Measurements from ENCODE around the gene TLR1. TPM values are rescaled to one million over a fixed set of nuclear protein-coding genes. Genes with fewer than 3 reads are reported as not detected.

The TLR1 gene
- total RNA-seq, 3 donors from 2014 or later = 13.1 to 39.7 (median 18.7) TPM

GRCh38 chr4:38837334-38837733 lies 32.7 kb upstream of the TLR1 start:
- Histone ChIP-seq H3K9me3 (peaks cover 0 to 10% of the 10 kb centered on the region in 2 donors), H3K4me1 (no peaks in the 10 kb centered on the region), H3K27ac (no peak overlapping the region), H3K36me3 (no peaks in the 10 kb centered on the region), H3K27me3 (no peaks in the 10 kb centered on the region), H3K4me3 (no peak overlapping the region)
- TF ChIP-seq POLR2A (IDR thresholded peaks at IDR 0.05) (no peak), CTCF (IDR thresholded peaks at IDR 0.05) (no peak), POLR2AphosphoS5 (IDR thresholded peaks at IDR 0.05) (no peak)
- intact Hi-C loops (cut with DNase I; ENCODE audit: low total_unique reads) = no loop called here
- DNase-seq (ENCODE audit: low spot score in 2 of 2) = no peak

GRCh38 chr4:38834570-38834969 lies 30.0 kb upstream of the TLR1 start:
- H3K27me3 ChIP-seq = no peaks in the 10 kb centered on the region
- H3K27ac ChIP-seq = no peak overlapping the region
- peaks cover 0 to 10% of the 10 kb centered on the region in 2 donors for H3K9me3 ChIP-seq
- no peaks in the 10 kb centered on the region for H3K36me3 ChIP-seq
- TF ChIP-seq POLR2AphosphoS5 (IDR thresholded peaks at IDR 0.05) (no peak), POLR2A (IDR thresholded peaks at IDR 0.05) (no peak), CTCF (IDR thresholded peaks at IDR 0.05) (no peak)
- H3K4me1 ChIP-seq = no peaks in the 10 kb centered on the region
- H3K4me3 ChIP-seq = no peak overlapping the region
- intact Hi-C loops (cut with DNase I; ENCODE audit: low total_unique reads) = no loop called here
- no peak for DNase-seq (ENCODE audit: low spot score in 2 of 2)

GRCh38 chr4:38832624-38833528 lies 28.3 kb upstream of the TLR1 start:
- TF ChIP-seq CTCF (IDR thresholded peaks at IDR 0.05) = no peak
- TF ChIP-seq POLR2A (IDR thresholded peaks at IDR 0.05) = no peak
- TF ChIP-seq POLR2AphosphoS5 (IDR thresholded peaks at IDR 0.05) = no peak
- H3K36me3 ChIP-seq = no peaks in the 10 kb centered on the region
- no peaks in the 10 kb centered on the region for H3K27me3 ChIP-seq
- intact Hi-C loops (cut with DNase I; ENCODE audit: low total_unique reads) = no loop called here
- no peak for DNase-seq (ENCODE audit: low spot score in 2 of 2)
- H3K27ac ChIP-seq = no peak overlapping the region
- no peak overlapping the region for H3K4me3 ChIP-seq
- peaks cover 0 to 10% of the 10 kb centered on the region in 2 donors for H3K9me3 ChIP-seq
- H3K4me1 ChIP-seq = no peaks in the 10 kb centered on the region

GRCh38 chr4:38832206-38832605 lies 27.6 kb upstream of the TLR1 start:
- Histone ChIP-seq H3K4me3 (no peak overlapping the region), H3K36me3 (no peaks in the 10 kb centered on the region), H3K27me3 (no peaks in the 10 kb centered on the region), H3K9me3 (peaks cover 0 to 10% of the 10 kb centered on the region in 2 donors), H3K27ac (no peak overlapping the region), H3K4me1 (no peaks in the 10 kb centered on the region)
- TF ChIP-seq POLR2AphosphoS5 (IDR thresholded peaks at IDR 0.05) (no peak), POLR2A (IDR thresholded peaks at IDR 0.05) (no peak), CTCF (IDR thresholded peaks at IDR 0.05) (no peak)
- DNase-seq (ENCODE audit: low spot score in 2 of 2) = no peak
- intact Hi-C loops (cut with DNase I; ENCODE audit: low total_unique reads) = no loop called here

- Histone ChIP-seq H3K9me3 (peaks cover 0 to 10% of the 10 kb centered on the region in 2 donors), H3K4me3 (no peak overlapping the region), H3K27ac (no peak overlapping the region), H3K4me1 (no peaks in the 10 kb centered on the region), H3K27me3 (no peaks in the 10 kb centered on the region), H3K36me3 (no peaks in the 10 kb centered on the region)
- no peak for DNase-seq (ENCODE audit: low spot score in 2 of 2)
- no peak for TF ChIP-seq POLR2AphosphoS5 (IDR thresholded peaks at IDR 0.05)
- TF ChIP-seq CTCF (IDR thresholded peaks at IDR 0.05) = no peak
- no peak for TF ChIP-seq POLR2A (IDR thresholded peaks at IDR 0.05)
- intact Hi-C loops (cut with DNase I; ENCODE audit: low total_unique reads) = no loop called here
Observed at GRCh38 chr4:38831653-38832052, 27.1 kb upstream of the TLR1 start.

Measured in breast epithelium (tissue), 4 donors.